ENCODE measurements around the gene C1orf122.

DNA sequence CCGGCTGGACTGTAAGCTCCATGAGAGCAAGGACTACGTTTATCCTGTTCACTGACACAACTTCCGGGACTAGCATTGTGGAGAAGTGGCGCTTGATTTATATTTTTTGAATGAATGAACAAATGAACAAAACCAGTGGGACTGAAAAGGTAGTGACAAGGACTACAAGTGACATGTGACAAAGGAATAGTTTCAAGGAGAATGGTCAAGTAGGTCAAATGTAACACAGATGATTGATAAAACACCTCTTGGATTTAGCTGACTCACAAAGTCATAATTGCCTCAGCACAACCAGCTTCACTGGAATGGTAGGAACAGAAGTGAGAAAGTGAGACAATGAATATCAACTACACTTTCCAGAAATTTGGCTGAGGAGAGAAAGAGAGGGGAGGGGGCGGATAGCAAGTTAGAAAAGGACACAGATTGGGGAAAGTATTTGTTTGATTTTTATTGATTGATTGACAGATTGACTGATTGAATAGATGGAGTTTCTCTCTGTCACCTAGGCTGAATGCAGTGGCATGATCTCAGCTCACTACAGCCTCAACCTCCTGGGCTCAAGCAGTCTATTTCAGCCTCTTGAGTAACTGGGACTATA is 37.6 kb downstream of the C1orf122 start:
- TF ChIP-seq FOXJ3 (CRISPR knock-in tag; IDR thresholded peaks at IDR 0.05; ENCODE audit: borderline replicate concordance) (no peak), SMAD3 (CRISPR knock-in tag; IDR thresholded peaks at IDR 0.05; ENCODE audit: borderline replicate concordance) (no peak)
- TF ChIP-seq, protein P1, sequence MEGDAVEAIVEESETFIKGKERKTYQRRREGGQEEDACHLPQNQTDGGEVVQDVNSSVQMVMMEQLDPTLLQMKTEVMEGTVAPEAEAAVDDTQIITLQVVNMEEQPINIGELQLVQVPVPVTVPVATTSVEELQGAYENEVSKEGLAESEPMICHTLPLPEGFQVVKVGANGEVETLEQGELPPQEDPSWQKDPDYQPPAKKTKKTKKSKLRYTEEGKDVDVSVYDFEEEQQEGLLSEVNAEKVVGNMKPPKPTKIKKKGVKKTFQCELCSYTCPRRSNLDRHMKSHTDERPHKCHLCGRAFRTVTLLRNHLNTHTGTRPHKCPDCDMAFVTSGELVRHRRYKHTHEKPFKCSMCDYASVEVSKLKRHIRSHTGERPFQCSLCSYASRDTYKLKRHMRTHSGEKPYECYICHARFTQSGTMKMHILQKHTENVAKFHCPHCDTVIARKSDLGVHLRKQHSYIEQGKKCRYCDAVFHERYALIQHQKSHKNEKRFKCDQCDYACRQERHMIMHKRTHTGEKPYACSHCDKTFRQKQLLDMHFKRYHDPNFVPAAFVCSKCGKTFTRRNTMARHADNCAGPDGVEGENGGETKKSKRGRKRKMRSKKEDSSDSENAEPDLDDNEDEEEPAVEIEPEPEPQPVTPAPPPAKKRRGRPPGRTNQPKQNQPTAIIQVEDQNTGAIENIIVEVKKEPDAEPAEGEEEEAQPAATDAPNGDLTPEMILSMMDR (IDR thresholded peaks at IDR 0.05) = no peak
- TF ChIP-seq, protein P2, sequence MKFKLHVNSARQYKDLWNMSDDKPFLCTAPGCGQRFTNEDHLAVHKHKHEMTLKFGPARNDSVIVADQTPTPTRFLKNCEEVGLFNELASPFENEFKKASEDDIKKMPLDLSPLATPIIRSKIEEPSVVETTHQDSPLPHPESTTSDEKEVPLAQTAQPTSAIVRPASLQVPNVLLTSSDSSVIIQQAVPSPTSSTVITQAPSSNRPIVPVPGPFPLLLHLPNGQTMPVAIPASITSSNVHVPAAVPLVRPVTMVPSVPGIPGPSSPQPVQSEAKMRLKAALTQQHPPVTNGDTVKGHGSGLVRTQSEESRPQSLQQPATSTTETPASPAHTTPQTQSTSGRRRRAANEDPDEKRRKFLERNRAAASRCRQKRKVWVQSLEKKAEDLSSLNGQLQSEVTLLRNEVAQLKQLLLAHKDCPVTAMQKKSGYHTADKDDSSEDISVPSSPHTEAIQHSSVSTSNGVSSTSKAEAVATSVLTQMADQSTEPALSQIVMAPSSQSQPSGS (CRISPR knock-in tag; IDR thresholded peaks at IDR 0.05; ENCODE audit: borderline replicate concordance, low read depth) = no peak

Measured in WTC11 (cell line).